ENCODE data around the gene PCDH1. TPM values are rescaled to one million over a fixed set of nuclear protein-coding genes. Genes with fewer than 3 reads are reported as not detected.
"Not testable (repeated sequence)": the region's sequence is repeated elsewhere in the genome, so short reads cannot be mapped to it uniquely, and the experiment has no call there.

PCDH1 gene
- total RNA-seq: 100 to 1,000 TPM in 2 of 4 donors, 10 to 100 TPM in 2; 85.1 to 172 (median 119) TPM

- intact Hi-C loops (cut with DNase I; ENCODE audit: low total_unique reads): no loop called here
- DNase-seq (ENCODE audit: low spot score in 2 of 2): peak in 1 of 2 donors; percentile 82
Measured at GRCh38 chr5:141878186-141878710, at the start of gene PCDH1. PCDH1 (minus strand) TSS chr5:141878410; CDS start chr5:141878262, 148 bp downstream.

GRCh38 chr5:141926434-141926833 lies 48.2 kb upstream of the PCDH1 start:
- intact Hi-C loops (cut with DNase I; ENCODE audit: low total_unique reads): no loop called here
- no peak for DNase-seq (ENCODE audit: low spot score in 2 of 2)
- no peak overlapping the region for H3K4me3 ChIP-seq (ENCODE audit: low read depth, poor library complexity, severe bottlenecking)
- 83 to 84% methylated on average over 2 of the region's 2 CpGs for WGBS, 2 donors
- TF ChIP-seq POLR2A (IDR thresholded peaks at IDR 0.05): no peak
- no peak for TF ChIP-seq CTCF (IDR thresholded peaks at IDR 0.05)

More at GRCh38 chr5:141878186-141878710, at the start of gene PCDH1:
- peak within 1 kb of the TSS; percentile 66 for H3K4me3 ChIP-seq (ENCODE audit: low read depth, poor library complexity, severe bottlenecking)
- TF ChIP-seq POLR2A (IDR thresholded peaks at IDR 0.05): no peak
- TF ChIP-seq CTCF (IDR thresholded peaks at IDR 0.05): no peak
- WGBS, 2 donors: 0 to 3% methylated on average over 8 to 13 of the region's 63 CpGs

GRCh38 chr5:141923448-141924313 lies 45.5 kb upstream of the PCDH1 start, which contains the start of gene DELE1:
DELE1 (plus strand) TSS chr5:141923871; CDS start chr5:141923942, 71 bp downstream.
- TF ChIP-seq CTCF (IDR thresholded peaks at IDR 0.05): no peak
- peak in 1 of 2 donors; percentile 69 for TF ChIP-seq POLR2A (IDR thresholded peaks at IDR 0.05)
- peak within 1 kb of the TSS; percentile 55 for H3K4me3 ChIP-seq (ENCODE audit: low read depth, poor library complexity, severe bottlenecking)
- intact Hi-C loops (cut with DNase I; ENCODE audit: low total_unique reads): no loop called here
- WGBS, 2 donors: 0 to 1% methylated on average over 50 to 53 of the region's 53 CpGs
- DNase-seq (ENCODE audit: low spot score in 2 of 2): peak; percentile 93 to 99

GRCh38 chr5:141922827-141923447 lies 44.7 kb upstream of the PCDH1 start:
- WGBS, 2 donors: 52 to 55% methylated on average over 28 of the region's 28 CpGs
- DNase-seq (ENCODE audit: low spot score in 2 of 2); intact Hi-C loops (cut with DNase I; ENCODE audit: low total_unique reads): not testable (repeated sequence)
- H3K4me3 ChIP-seq (ENCODE audit: low read depth, poor library complexity, severe bottlenecking): peak overlapping the region; percentile 55

- intact Hi-C loops (cut with DNase I; ENCODE audit: low total_unique reads): no loop called here
- 85 to 96% methylated on average over 2 of the region's 2 CpGs for WGBS, 2 donors
- no peak for DNase-seq (ENCODE audit: low spot score in 2 of 2)
Measured at GRCh38 chr5:141920771-141921170, 42.6 kb upstream of the PCDH1 start.

More at GRCh38 chr5:141920771-141921170, 42.6 kb upstream of the PCDH1 start:
- TF ChIP-seq POLR2A (IDR thresholded peaks at IDR 0.05) (no peak), CTCF (IDR thresholded peaks at IDR 0.05) (no peak)
- no peak overlapping the region for H3K4me3 ChIP-seq (ENCODE audit: low read depth, poor library complexity, severe bottlenecking)

All from lower leg skin (tissue), 4 donors.